KG1 (cell line): ENCODE data around the gene LYG2.
"Not testable (repeated sequence)": the region's sequence is repeated elsewhere in the genome, so short reads cannot be mapped to it uniquely, and the experiment has no call there.

ENCODE experiments used
- DNase-seq: peaks from one replicate; lab custom pipeline; 2025; lab: John Stamatoyannopoulos, UW

LYG2 gene, protein sequence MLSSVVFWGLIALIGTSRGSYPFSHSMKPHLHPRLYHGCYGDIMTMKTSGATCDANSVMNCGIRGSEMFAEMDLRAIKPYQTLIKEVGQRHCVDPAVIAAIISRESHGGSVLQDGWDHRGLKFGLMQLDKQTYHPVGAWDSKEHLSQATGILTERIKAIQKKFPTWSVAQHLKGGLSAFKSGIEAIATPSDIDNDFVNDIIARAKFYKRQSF

DNA sequence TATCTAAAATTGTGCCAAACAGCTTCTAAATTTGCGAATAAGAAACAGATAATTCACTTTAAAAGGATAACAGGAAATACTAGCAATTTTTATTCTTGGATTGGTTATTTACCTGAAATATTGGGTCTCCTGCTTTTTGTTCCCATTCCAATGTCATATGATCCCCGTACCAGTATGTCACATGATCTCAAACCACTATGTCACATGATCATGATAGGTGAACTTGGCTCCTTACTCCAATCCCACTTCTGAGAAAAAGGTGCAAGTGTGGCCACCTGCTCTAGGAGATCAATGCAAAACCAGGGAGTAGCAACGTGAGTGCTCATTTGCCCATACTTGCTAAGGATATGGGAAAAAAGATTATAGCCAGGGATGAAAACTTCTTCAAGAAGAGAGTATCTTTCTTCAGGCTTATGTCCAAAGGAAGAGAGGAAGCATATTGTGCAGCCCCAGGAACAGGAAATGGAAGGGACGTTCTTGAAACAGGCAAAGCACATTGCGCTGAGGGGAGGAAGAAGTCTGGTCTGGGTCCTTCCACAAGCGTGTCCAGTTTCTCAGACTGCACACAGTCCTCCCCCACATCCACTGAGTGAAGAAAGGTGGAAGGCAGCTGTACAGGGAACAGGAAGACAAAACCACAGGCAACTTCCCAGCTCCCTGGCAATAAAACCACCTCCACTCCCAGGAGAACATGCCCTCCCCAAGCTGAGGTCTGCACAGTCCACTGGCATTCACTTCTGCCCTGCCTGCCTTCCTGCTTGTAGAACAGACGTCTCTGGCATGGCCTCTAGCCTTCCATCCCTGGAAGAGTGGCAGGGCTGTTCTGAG, at the start of gene LYG2:
TSS of gene LYG2 (minus strand) at position 176 of the 828 bp plus-strand sequence. CDS start 1,406 bp downstream, outside the sequence.
- DNase-seq = no peak

DNA sequence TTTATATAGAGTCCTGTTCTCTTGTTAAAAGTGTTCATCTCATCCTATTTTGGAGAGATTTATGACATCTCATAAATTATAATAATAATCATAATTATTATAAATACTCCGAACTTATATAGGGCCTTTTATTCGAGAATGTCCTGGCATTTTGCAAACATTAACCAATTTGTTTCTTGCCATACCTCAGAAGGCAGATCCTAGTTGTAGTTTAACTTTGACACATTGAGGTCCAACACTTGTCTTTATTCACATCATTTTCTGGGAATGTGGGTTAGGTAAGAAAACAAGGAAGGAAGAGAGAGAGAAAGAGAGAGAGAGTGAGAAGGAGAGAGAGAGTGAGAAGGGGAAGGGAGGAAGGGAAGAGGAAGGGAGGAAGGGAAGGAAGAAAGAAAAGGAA, 45.6 kb upstream of the LYG2 start, which contains the start of gene LYG1:
TSS of gene LYG1 (minus strand) at position 101 of the 400 bp plus-strand sequence. CDS start 5,527 bp downstream, outside the sequence.
- DNase-seq = not testable (repeated sequence)

DNA sequence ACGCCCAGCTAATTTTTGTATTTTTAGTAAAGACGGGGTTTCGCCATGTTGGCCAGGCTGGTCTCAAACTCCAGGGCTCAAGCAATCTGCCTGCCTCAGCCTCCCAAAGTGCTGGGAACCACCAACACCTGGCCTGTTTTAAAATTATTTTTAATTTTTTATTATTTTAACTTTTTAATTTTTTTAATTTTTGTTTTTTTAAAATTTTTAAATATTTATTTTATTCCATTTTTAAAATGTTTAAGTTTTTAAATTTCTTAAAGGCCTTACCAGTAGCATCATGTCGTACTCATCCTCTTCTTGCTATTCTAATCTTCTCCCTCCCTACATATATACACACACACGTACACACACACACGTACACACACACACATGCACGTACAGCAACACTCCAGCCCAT, 44.1 kb upstream of the LYG2 start:
- no peak for DNase-seq

DNA sequence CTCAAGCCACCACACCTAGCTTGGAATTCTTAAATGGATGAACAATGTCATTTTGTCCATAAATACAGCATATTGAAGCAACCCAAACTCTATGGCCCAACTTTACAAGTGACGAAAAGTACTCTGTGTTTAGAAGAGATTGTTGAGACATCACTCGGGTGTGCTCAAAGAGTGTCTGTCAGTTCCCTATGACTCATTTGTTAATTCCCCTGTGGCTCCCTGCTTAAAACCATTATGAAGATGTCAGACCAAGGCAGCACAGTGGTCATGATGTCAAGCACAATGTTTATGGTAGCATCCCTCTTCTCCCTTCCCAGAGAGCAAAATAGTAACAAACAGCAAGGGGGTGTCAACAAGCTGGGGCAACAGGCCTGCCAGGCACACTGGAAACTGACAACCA, 42.5 kb upstream of the LYG2 start:
- DNase-seq = no peak

DNA sequence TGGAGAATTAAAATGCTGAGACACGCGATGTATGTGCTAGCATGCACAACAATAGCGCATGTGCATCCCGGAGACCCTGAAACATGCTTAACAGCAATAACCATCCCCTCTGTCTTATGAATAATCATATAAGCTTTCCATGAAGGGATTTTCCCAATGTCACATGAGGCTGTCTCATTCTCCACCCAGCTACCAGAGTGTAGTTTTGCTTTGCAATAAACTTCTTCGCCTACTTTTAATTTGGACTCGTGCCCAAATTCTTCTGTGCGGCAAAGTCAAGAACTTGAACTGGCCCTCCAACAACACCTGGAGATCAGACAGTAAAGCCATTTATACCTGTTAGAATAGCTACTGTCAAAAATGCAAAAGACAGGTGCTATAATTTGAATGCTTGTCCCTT, 30.1 kb upstream of the LYG2 start:
- no peak for DNase-seq

DNA sequence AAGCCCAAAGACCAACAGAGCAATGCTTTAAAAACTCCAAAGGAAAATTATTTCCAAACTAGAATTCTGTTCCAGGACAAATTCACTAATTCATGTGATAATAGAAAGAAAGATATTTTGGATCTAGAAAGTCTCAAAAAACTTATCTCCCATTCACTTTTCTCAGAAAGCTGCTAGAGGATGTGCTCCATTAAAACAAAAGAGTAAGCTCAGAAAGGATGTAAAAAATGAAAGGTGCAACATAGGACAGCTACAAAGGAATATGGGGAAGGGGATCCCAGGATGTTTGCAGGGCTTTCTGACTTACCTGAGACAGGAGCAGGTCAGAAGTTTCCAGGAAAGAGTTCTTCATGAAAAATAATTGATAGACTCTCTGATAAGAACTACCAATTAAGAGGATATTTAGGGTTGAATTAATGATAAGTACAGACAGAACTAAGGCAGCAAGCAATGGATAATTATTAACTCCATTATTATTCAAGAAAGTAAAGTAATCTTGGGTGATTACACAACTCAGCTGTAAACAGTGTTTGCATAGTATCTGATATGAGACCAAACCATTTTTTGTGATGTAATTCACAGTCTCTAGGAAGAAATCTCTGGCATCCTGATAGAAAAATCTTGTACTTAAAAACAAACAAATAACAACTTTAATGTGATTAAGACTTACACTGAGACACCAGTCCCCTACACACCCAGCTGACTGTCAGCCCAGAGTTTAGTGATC, 24.7 kb upstream of the LYG2 start:
- DNase-seq = no peak

DNA sequence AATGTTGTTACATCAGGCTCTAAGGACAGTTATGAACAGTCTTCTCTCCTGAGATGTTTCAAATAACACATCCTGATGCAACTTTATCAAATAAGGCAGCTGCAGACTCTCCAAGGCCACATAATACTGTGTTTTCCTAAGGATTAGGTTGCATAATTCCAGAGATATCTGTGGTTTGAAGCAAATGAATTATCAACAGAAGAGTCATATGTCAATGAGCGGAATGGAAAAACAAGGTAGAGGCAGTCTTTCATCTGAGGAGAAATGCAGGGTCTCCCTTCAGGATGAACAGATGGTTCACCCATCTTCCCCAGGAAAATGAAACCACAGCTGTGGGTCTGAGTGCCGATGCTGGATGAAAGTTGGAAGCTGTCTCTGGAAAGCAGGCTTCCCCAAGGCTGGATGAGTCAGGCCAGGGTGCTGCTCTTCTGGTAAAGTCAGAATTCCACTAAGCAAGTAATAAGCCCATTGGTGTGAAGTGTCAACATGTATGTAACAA, 23.4 kb upstream of the LYG2 start:
- no peak for DNase-seq

DNA sequence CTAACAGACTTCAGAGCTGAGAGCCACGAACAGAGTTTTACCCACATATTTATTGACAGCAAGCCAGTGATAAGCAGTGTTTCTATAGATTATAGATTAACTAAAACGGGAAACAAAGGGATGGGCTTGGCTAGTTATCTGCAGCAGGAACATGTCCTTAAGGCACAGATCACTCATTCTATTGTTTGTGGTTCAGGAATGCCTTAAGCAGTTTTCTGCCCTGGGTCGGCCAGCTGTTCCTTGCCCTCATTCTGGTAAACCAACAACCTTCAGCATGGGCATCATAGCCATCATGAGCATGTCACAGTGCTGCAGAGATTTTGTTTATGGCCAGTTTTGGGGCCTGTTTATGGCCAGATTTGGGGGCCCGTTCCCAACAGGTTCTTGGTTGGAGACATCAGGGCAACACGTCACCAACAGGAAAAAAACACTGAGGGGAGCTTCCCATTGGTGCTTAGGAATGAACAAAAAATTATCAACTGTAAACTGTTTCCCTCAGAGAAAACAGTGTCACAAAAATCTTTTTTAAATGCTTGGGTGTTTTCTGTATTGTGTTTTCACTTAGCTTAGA, 22.8 kb upstream of the LYG2 start:
- not testable (repeated sequence) for DNase-seq

DNA sequence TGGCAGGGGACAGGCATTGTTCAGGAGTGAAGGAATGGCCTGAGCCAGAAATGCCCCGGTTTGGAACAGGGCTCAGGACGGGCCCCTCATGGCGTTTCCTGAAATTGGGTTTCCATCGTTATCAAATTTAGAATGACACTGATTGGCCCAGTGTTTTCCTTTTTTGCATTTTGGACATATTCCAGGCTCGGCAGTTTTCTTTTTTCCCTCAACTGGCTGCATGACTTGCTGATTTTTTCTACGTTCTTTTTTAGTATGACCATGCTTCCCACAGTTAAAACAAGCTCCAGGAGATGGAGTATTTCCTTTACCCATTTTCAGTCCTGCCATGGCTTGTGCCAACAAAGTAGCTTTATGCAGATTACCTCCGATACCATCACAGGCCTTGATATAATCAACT, 20.4 kb upstream of the LYG2 start:
- no peak for DNase-seq

DNA sequence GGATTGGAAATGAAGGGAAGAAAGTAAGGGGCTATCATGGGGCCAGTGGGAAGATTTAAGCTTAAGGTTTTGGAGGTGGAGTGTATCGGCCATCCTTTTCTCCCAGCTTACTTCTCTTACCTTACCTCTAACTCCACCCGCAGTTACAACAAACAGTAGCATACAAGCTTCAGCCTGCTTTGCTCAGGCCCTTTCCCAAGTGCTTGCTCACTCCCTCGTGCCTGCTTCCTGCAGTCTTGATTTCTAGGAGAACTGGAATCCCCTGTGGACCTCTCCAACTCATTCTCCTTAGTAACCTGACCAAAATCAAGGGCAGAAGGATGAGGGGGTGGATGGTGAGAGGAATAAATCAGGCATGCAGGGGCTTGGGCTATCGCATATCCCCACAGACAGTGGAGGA, 5.8 kb upstream of the LYG2 start:
- no peak for DNase-seq

DNA sequence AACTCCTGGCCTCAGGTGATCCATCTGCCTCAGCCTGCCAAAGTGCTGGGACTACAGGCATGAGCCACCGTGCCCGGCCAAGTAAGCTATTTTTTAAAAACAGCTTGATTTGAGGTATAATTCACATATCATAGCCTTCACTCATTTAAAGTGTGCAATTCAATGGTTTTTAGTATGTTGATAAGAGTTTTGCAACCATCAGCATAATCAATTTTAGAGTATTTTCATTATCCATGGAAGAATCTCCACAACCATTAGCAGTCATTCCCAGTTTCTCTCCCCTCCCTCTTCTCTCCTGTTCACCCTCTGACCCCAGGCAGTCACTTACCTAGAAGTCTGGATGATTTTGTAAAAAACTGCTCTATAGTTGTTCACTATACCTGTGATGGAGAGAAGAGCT, 4.7 kb upstream of the LYG2 start:
- no peak for DNase-seq

DNA sequence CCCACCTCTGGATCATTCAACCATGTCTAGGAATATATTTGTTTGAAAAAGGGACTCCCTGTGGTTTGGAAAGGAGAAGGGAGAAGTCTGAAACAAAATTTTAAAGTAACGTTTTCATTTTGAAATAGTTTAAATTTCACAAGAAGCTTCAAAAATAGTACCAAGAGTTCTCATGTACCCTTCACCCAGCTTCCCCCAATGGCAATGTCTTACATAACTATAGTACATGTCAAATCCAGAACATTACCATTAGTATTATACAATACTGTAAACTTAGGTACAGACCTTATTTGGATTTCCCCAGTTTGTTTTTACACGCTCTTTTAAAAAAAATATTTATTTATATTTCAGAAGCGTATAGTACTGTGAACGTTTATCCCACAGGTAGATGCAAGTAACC, 4.0 kb upstream of the LYG2 start:
- no peak for DNase-seq

DNA sequence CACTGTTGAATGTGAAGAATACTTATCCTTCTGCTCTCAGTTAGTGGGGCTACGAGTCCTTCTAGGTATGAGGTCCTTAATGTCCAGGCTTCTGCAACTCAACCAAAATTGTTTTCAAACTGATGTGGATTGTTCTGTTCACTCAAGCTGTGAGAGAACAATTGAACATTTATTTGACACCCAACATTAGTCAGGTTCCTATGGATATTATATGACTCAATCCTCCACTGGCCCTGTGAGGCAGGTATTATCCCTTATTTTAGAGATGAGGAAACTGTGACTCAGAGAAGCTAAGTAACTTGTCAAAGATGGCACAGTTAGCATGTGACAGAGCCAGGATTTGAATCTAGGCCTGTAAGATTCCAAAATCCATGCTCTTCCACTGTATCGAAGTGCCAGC, 1.2 kb upstream of the LYG2 start:
- no peak for DNase-seq

DNA sequence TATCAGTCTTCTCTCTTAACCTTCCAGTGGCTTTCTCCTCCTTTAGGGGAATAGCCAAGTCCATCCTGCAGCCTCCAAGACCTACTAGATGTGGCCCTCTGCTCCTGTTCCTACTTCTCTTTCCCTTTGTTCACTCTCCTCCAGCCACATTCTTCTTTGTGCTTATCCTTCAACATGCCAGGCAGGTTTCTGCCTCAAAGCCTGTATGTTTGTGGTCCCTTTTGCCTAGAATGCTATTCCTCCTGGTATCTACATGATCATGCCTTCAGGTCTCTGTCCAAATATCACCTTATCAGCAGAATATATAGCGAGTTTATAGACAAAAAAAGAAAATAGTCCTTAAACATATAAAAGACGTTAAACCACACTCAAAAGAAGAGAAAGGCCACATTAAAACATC, 5.5 kb downstream of the LYG2 start:
- no peak for DNase-seq

DNA sequence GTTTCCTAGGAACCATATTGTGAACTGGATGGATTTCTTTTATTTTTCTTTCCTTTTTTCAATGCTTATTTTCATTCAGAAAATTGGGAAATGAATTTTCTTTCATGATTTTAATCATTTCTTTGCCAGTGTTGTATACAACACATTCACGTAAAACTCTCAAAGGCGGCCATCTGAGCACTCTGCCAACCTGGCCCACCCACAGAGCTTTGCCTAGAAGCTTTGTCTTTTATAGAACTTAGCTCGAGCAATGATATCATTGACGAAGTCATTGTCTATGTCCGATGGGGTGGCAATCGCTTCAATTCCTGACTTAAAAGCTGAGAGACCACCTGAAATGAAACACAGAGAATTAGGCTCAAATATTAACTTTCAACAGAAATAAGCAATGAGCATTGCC, 13.3 kb downstream of the LYG2 start:
- DNase-seq = no peak

DNA sequence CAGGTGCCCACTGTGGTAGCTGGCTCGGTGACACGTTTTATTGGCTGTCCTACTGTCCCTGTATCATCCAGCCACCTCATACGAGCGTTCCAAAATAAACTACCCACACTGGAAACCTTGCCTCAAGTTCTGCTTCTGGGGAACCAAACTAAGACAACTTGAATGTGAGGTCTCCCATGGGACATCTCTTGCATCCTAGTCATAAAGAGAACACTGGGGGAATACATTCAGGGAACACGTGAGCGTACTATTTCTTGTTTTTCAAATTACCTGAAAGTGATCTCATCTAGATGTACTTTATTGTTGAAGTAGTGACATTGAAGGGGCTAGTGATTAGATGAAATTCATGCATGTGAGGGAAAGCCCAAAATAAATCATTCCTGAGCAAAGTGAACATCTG, 15.0 kb downstream of the LYG2 start:
- no peak for DNase-seq

DNA sequence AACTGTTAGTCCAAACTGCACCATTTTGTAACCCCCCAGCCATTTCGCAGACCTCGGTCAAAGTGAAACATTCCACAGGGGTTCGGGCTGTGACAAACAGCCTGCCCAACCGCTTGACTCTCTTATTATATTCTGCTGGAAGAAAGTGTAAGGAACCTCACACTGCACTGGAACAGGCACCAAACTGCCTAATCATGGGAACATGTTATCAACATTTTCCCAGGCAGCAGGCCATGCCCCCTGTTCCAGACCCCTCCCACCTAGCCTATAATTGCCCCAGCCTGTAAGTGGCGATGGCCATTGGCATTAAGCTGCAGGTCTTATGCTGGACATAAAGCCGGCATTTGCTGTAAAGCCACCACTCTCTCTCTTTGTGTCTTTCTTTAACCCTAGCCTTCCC, 16.9 kb downstream of the LYG2 start:
- DNase-seq = no peak

DNA sequence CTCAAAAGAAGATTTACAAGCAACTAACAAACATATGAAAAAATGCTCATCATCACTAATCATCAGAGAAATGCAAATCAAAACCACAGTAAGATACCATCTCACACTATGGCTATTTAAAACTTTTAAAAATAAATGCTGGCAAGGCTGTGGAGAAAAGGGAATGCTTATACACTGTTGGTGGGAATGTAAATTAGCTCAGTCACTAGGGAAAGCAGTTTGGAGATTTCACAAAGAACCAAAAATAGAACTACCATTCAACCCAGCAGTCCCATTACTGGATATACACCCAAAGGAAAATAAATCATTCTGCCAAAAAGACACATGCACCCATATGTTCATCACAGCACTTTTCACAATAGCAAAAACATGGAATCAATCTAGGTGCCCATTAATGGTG, 22.3 kb downstream of the LYG2 start:
- DNase-seq = not testable (repeated sequence)

DNA sequence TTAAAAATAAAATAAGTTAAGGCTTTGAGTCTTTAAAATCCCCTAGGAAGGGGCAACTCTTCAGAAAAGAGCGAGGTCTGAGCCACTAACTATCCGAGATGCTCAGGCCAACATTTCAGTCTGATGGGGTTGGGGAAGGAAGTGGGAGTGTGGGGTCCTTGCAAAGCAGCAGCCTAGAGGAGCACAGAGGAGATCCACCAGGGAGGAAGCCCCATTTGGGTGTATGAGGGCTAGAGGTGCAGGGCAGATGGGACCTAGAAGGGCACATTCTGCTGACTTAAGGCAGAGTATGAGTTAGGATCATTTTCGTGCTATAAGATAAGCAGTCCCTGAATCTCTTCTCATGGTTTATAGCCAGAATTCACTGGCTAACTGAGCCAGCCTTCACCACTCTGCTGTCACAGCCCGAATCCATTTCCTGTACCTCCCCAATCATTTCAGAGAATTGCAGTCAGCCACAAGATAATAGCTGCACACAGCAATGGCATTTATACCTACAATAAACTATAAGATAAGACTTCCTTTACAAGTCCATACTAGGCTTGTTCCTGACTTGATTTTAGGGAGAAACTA, 37.5 kb downstream of the LYG2 start:
- DNase-seq = no peak

DNA sequence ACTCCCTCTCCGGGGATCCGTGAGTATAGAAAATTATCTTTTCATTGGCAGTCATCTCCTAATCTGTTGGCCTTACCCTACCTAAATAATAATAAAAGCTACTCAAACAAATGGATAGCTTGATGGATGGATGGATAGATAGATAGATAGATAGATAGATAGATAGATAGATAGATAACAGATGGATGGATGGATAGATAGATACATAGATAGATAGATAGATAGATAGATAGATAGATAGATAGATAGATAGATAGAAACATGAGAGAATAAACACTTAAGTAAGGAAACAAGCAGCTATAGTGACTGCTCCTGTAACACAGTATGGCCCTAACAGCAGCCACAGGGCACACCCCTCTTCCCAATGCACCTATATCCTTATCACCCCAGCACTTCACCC, 39.4 kb downstream of the LYG2 start:
- DNase-seq = no peak

DNA sequence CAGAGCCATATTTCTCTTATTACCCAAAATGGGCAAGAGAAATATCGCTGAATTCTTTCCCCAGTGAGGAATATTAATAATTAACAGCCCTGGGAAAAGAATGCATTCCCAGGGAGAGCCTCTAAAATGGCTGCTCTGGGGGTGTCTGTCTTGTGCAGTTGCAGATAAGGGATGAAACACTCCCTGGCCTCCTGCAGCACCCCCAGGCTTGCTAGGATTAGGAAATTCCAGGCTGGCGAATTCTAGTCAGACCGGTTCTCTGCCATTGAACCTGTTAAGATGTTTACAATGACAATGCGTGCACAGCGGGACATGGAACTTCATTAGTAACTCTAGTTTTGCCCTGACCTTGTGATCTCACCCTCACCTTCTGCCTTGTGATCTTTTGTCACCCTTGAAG, 50.0 kb downstream of the LYG2 start:
- no peak for DNase-seq
